ENCODE measurements around the gene ITM2B.
"Not testable (repeated sequence)": the region's sequence is repeated elsewhere in the genome, so short reads cannot be mapped to it uniquely, and the experiment has no call there.

The ITM2B gene

DNA sequence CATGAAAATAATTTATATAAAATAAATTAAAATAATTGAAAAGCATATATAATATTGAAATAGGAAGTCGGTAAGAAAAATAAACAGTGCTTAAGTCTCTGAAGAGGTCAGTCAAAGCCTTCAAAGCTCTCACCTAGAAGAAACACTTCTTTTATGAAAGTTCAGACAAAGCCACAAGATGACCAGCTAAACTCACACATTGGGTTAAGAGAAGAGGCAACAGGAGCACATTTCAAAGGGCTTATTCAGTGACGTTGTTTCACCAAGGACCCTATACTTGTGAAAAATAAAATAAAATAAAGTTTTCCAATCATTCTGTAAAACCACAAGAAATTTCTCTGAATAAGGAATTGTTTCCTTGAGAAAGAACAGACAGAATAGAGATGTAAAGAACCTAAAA lies 2.5 kb upstream of the ITM2B start:
- no peak for DNase-seq

- DNase-seq, result no peak
Measured at GRCh38 chr13:48231080-48231479, 1.9 kb upstream of the ITM2B start.

GRCh38 chr13:48231933-48232332 lies 1.1 kb upstream of the ITM2B start:
- DNase-seq, result no peak

GRCh38 chr13:48232420-48233045 lies 473 bp upstream of the ITM2B start:
- peak; percentile 27 for DNase-seq

- DNase-seq, result peak; percentile 72
Measured at GRCh38 chr13:48233889-48234488, 983 bp downstream of the ITM2B start.

- no peak for DNase-seq
Measured at GRCh38 chr13:48234566-48235340, 1.7 kb downstream of the ITM2B start.

- no peak for DNase-seq
Measured at GRCh38 chr13:48235341-48236135, 2.5 kb downstream of the ITM2B start.

GRCh38 chr13:48236528-48237353 lies 3.7 kb downstream of the ITM2B start:
- no peak for DNase-seq

DNA sequence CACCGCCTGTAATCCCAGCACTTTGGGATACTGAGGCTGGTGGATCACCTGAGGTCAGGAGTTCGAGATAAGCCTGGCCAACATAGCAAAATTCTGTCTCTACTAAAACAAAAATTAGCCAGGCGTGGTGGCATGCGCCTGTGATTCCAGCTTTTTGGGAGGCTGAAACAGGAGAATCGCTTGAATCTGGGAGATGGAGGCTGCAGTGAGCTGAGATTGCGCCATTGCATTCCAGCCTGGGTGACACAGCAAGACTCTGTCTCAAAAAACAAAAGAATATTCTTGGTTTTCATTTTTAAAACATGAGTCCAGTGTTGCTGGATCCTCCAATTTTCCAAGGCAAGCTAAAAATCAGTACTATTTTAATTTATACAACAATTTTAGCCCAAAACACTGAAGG lies 6.4 kb downstream of the ITM2B start:
- DNase-seq, result not testable (repeated sequence)

DNA sequence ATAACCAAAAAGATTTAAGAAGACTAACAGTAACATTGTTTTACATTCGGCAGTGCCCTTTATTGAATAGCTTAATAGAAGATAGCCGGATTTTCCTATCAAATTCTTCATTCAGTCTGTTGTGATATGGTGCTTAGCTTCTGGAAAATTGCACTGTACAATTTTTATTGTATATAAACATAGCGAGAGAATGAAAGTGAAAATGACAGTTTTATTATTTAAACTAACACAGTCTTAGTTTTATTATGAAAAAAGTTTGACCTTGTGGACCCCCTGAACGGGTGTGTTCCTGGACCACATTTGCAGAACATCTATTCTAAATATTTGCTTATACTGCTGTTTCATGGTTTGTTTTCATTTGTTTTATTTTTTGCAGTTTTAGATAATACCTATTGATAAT lies 8.6 kb downstream of the ITM2B start:
- no peak for DNase-seq

DNA sequence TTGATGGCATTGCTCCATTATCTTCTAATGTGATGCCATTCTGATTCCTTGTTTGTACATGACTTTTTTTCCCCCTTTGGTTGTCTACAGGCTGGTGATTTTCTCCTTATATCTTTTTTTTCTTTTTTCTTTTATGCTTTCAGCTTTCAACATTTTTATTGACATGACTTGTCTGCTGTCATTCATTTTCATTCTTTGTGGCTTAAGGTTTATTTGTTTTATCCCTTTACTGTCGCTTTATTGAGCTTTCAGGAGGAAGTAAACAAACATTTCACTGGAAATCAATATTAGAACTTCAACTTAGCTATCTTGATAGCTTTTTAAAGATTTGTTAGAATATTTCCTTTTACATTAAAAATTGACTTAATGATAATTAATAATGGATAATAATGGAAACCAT lies 9.7 kb downstream of the ITM2B start:
- DNase-seq, result no peak

GRCh38 chr13:48244159-48244558 lies 11.2 kb downstream of the ITM2B start:
- no peak for DNase-seq

- no peak for DNase-seq
Measured at GRCh38 chr13:48246102-48246501, 13.1 kb downstream of the ITM2B start.

DNA sequence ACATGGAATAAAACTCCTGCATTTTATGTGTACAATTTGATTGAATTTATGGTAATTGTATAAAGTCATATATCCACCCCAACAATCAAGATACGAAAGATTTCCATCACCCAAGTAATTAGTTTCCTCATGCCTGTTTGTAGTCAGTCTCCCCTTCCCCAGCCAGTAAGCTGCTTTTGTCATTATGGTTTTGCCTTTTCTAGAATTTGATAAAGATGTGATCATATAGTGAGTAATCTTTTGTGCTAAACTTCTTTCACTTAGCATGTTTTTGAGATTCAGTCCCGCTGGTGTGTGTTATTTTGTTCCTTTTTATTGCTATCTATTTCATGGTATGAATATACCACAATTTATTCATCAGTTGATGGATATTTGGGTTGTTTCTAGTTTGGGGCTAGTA lies 16.0 kb downstream of the ITM2B start:
- DNase-seq, result no peak

GRCh38 chr13:48251611-48252081 lies 18.6 kb downstream of the ITM2B start:
- DNase-seq, result peak; percentile 64

DNA sequence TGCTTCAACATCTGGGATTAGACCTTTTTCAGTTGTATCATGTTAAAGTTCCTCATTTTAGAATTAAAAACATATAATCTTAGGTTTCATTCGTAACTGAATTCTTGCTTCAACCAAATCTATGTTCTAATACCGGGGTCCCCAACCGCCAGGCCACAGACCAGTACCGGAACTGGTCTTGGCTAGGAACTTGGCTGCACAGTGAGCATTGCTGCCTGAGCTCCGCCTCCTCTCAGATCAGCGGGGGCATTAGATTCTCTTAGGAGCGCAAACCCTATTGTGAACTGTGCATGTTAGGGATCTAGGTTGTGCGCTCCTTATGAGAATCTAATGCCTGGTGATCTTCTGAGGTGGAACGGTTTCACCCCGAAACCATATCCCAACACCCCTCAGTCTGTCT lies 19.2 kb downstream of the ITM2B start:
- no peak for DNase-seq

GRCh38 chr13:48253849-48254248 lies 20.8 kb downstream of the ITM2B start:
- no peak for DNase-seq

GRCh38 chr13:48255090-48255489 lies 22.1 kb downstream of the ITM2B start:
- DNase-seq, result no peak

DNA sequence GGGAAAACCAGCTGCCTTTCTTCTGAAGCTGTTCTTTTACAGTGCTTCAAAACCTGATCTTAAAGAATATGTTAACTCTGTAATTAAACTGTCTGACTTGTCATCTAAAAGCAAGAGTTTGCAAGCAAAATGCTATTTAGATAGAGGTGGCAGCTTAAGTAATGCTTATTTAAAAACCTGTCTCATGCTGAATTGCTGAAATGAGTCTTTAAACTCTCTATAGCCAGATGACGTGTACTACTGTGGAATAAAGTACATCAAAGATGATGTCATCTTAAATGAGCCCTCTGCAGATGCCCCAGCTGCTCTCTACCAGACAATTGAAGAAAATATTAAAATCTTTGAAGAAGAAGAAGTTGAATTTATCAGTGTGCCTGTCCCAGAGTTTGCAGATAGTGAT lies 22.9 kb downstream of the ITM2B start:
- DNase-seq, result no peak

GRCh38 chr13:48258002-48258401 lies 25.0 kb downstream of the ITM2B start:
- DNase-seq, result no peak

DNA sequence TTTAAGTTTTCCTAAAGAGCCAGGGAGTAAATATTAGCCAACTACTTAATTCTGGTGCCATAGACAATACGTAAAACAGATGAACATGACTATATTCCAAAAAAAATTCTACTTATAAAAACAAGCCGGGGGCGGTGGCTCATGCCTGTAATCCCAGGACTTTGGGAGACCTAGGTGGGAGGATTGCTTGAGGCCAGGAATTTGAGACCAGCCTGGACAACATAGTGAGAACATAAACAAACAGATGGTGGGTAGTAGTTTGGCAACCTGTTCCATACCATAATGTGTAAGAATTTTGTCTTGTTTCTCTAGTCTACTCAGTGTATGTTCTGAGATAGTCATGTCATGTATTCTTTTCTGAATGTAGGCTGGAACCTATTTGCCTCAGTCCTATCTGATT lies 25.4 kb downstream of the ITM2B start:
- no peak for DNase-seq

DNA sequence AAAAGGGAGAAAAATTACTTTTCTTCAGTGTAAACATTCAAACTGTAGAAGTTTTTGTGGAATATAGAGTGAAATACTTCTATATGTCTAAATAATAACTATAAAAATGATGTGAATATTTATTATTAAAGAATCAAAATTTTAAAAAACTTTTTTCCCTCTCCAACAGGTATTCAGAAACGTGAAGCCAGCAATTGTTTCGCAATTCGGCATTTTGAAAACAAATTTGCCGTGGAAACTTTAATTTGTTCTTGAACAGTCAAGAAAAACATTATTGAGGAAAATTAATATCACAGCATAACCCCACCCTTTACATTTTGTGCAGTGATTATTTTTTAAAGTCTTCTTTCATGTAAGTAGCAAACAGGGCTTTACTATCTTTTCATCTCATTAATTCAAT lies 28.0 kb downstream of the ITM2B start:
- DNase-seq, result no peak

All from right hindlimb (tissue), 1 donor.